B cell (primary cell): ENCODE results near the gene ZMIZ1.

ENCODE experiments used
- CTCF ChIP-seq: fragments of 200-600 bp; IDR thresholded peaks from one replicate; pipeline ENCODE4 v1.8.0; 2022; ENCODE audit warnings: antibody characterized with exemption, mild to moderate bottlenecking
- EZH2 ChIP-seq: IDR thresholded peaks from 2 replicates; pipeline ENCODE4 v1.6.1; 2012; ENCODE audit warnings: borderline replicate concordance, low read depth, mild to moderate bottlenecking, moderate library complexity, low read length; ENCODE audit not compliant: insufficient read depth, poor library complexity, severe bottlenecking

DNA sequence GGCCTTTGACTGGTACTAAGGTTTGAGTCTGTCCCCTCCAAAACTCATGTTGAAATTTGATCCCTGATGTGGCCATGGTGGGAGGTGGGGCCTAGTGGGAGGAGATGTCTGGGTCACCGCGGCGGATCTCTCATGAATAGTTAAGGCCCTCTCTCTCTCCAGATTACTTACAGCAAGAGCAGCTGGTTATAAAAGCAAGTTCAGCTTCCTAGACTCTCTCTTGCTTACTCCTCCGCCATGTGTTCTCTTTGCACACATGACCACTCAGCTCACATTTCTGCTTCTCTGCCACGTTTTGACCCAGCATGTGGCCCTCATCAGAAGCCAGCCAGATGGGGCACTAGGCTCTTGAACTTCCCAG is 29.9 kb upstream of the ZMIZ1 start:
- no peak for TF ChIP-seq CTCF
- no peak for TF ChIP-seq EZH2
